HG03108 (cell line): Measurements from ENCODE around the gene TYSND1.
A peak's percentile ranks its signal among the peaks of the same experiment; 100 is the strongest.
"Not testable (repeated sequence)": the region's sequence is repeated elsewhere in the genome, so short reads cannot be mapped to it uniquely, and the experiment has no call there.

Experiments used
- ATAC-seq: cut with Tn5 transposase; IDR thresholded peaks from one replicate; pipeline ENCODE4 v1.9.1; 2021; ENCODE audit warnings: moderate library complexity; ENCODE audit not compliant: unreplicated experiment

The TYSND1 gene

GRCh38 chr10:70135046-70135445 is 11.5 kb downstream of the TYSND1 start:
- ATAC-seq: no peak

- peak; percentile 77 for ATAC-seq
Measured at GRCh38 chr10:70132098-70133029, 14.1 kb downstream of the TYSND1 start, which contains the start of gene AIFM2. TSS of gene AIFM2 (minus strand) at chr10:70132825. CDS start at chr10:70124084, 8,741 bp downstream.

DNA sequence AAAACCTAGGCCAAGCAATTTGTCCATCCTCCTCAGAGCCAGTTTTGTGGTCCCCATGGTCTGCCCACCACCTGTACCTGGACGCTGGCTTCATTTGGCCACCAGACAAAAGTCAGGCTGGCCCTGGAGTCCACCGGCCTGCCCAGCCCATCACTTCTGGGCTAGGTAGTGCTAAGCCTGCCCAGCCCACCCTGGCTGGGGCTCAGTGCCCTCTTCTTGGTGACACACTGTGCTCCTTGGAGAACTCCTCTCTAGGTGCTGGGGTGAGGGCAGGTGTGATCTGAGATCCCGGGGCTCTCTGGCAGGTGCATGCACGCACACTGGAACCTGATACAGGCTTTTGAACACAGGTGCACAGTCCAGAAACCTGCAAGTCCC is 15.0 kb downstream of the TYSND1 start:
- no peak for ATAC-seq

GRCh38 chr10:70130878-70131559 is 15.5 kb downstream of the TYSND1 start:
- no peak for ATAC-seq

DNA sequence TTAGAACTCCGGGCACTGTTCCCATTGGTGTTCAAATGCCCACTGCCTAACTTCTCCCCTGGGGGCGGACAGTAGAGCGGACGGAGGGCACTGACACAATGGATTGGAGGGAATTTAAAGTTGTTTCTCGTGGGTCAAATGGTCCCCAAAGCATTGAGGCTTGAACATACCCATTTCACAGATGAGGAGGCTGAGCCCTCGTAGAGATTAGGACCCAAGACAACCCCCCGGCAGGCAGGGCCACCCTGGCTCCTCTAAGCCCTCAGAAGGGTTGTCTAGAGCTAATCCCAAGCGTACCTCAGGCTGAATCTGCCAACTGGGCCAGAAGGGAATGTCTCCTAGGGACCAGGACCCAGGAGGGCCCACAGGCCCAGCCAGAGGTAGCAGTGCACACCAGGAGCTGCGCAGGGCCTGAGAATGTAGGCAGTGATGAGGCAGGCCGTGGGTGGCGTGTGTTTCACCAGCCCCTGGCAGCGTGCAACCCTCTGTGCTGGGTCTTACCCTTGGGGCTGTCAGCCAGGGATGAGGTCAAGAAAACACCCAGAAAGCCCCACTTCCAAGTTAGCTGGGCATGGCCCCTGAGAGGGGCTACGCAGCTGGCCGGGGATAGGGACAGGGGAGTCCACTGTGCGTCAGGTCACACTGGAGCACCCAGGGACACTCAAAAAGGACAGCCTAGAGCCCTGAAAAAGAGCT is 19.7 kb downstream of the TYSND1 start:
- no peak for ATAC-seq

GRCh38 chr10:70125918-70126552 is 20.5 kb downstream of the TYSND1 start:
- ATAC-seq: no peak

GRCh38 chr10:70124918-70125317 is 21.6 kb downstream of the TYSND1 start:
- ATAC-seq: no peak

GRCh38 chr10:70124415-70124814 is 22.1 kb downstream of the TYSND1 start:
- no peak for ATAC-seq

- no peak for ATAC-seq
Measured at GRCh38 chr10:70123817-70124216, 22.7 kb downstream of the TYSND1 start.

- not testable (repeated sequence) for ATAC-seq
Measured at GRCh38 chr10:70123166-70123565, 23.3 kb downstream of the TYSND1 start.

DNA sequence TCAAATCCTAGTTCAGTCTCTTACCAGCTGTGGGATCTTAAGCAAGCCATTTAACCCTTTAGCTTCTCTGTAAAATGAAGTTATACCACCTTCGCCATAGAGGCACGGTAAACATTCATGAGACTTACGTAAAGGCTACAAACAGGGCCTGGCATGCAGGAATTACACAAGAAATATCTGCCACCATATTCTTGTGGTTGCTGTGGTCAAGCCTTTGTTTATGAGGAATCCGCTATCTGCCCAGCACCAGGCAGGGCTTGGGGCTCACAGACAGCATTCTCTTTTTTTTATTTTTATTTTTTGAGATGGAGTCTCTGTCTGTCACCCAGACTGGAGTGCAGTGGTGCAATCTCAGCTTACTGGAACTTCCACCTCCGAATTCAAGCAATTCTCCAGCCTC is 23.8 kb downstream of the TYSND1 start:
- no peak for ATAC-seq

DNA sequence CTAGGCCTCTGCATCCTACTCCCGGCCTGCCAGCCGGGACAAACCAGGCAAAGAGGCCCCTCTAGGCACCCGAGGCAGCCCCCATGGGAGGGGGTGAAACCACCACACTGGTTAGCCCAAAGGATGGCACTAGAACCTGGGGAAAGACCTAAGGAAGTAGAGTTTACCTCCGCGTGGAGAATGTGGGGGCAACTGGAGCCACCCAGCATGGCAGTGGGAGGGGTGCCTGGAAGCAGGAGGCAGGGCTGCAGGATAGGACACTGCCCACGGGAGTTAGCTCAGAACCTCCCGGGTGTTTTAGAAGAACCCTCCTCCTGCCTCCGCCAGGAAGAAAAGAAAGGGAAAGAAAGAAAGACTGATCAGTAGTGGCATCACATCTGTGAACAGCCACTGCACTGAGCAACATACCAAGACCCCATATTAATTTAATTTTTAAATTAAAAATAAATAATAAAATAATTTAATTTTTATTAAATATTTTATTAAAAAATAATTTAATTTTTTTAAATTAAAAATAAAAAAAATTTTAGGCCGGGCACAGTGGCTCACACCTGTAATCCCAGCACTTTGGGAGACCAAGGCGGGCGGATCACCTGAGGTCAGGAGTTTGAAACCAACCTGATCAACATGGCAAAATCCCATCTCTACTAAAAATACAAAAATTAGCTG is 25.1 kb downstream of the TYSND1 start:
- ATAC-seq: no peak

DNA sequence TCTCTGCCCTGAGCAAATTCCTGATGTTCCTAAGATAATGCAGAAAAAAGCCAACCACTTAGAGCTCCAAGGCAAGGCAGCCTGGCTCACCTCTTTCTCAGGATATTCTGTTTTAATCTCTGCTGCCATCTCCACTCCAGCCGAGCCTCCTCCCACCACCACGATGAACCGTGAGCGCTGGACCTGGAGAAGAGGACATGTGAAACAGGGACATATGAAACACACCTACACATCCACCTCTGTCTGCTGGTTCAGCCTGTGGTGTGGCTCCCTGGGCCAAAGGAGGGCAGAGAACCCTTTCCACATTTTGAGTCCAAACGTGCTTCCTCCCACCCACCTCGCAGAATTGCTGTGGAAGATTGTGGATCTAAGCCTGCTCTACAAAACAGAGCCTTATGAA is 26.1 kb downstream of the TYSND1 start:
- no peak for ATAC-seq

GRCh38 chr10:70119623-70120022 is 26.9 kb downstream of the TYSND1 start:
- ATAC-seq: no peak

- no peak for ATAC-seq
Measured at GRCh38 chr10:70119197-70119596, 27.3 kb downstream of the TYSND1 start.

GRCh38 chr10:70118196-70118595 is 28.3 kb downstream of the TYSND1 start:
- no peak for ATAC-seq

DNA sequence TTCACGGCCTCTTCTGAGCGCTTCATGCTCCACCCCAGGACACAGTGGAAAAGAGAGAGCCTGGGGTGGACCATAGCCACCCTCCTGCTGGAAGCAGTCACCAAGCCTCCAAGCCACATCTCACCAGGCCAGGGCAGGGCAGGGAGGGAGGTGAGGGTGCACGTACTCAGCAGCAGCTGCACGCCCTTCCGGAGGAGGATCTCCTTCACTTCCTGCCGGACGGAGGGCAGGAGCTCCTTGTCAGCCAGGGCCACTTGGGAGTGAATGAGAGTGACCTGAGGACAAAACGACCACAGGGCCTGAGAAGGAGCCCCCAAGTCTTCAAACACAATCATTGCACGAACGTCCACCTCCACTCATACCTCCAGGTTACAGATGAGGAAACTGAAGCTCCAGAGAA is 28.9 kb downstream of the TYSND1 start:
- no peak for ATAC-seq

DNA sequence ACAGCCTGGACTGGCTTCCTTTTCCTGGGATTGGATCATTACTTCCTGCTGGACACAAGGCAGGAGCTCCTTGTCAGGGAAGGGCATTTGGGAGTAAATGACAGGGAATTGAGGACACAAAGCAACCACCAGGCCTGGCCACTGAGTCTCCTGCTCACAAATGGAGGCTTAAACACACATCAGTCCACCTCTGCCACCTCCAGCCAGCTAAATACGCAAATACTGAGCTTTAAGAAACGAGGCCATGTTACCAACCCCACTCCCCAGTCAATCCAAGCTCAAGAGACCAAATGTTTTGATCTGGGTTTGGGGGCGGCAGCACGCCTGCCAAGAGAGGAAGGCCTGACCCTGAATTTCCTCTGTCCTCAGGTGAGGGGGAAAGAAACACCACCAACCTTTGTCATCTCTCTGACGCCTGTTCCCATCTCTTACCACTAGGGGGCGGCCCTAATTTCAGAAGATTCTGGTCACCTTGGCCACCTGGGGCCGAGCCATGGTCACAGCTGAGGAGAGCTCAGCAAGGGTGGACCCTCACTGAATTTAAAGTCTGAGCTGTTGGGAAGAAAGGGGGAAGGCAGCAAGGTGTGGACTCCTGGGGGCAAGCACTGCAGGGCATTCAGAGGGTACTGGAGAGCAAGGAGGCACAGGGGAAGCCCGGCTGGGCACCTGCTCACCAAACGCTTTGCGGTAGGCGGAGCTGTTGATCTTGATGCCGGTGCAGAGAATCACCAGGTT is 30.4 kb downstream of the TYSND1 start:
- ATAC-seq: no peak

GRCh38 chr10:70114902-70115301 is 31.6 kb downstream of the TYSND1 start:
- no peak for ATAC-seq

DNA sequence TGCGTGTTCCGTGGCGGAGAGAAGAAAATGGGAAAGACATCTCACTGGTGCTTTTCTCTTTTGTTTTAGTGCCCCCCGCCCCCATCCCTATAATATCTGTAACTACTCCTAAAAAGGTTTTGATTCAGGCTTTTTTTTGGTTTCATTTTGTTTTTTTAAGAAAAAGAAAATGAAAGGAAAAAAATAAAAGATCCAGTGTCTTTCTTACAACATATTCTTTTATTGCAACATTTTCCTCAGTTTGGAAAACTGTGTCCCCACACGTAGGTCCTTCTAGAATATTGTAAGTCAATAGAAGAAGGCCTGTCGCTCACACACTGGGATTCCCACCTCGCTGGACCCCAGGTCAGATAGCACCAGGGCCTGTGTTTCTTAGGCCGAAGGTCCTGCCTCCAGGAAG is 34.4 kb downstream of the TYSND1 start:
- no peak for ATAC-seq
